Measurements from ENCODE around the gene PCBP4. TPM values are rescaled to one million over a fixed set of nuclear protein-coding genes. Genes with fewer than 3 reads are reported as not detected.

Gene PCBP4
- total and polyA plus RNA-seq, 8 donors, result 29.7 to 58.0 (median 45.6) TPM

DNA sequence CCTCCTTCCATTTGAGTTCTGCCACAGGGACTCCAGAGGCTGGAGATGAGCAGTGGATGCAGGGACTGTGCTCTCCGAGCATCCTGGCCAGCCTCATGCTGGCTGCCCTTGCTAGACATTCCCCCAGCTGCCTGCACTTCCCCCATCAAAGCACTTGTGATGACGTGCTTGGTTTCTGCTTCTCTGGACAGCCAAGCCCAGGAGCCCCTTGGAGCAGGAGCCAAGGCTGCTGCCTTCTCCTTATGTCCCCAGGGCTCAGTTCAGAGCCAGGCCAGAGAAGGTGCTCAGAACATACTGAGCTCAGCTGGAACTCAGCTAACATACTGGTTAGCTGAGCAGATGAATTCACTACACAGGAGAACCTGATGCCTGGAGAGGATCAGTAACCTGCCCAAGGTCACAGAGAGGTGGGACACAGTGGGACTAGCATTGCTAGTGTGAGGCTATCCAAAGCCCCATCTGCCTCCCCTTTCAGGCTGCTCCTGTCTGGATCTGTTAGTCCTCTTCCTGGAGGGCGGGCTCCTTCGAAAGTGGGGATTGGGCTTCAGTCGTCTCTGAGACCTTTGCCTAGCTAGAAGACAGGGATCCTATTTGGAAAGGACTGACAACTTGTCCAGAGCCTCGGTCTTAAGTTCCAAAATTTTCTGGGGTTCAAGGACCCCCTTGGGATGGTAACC, 4.3 kb downstream of the PCBP4 start:
- TF ChIP-seq, protein P1, sequence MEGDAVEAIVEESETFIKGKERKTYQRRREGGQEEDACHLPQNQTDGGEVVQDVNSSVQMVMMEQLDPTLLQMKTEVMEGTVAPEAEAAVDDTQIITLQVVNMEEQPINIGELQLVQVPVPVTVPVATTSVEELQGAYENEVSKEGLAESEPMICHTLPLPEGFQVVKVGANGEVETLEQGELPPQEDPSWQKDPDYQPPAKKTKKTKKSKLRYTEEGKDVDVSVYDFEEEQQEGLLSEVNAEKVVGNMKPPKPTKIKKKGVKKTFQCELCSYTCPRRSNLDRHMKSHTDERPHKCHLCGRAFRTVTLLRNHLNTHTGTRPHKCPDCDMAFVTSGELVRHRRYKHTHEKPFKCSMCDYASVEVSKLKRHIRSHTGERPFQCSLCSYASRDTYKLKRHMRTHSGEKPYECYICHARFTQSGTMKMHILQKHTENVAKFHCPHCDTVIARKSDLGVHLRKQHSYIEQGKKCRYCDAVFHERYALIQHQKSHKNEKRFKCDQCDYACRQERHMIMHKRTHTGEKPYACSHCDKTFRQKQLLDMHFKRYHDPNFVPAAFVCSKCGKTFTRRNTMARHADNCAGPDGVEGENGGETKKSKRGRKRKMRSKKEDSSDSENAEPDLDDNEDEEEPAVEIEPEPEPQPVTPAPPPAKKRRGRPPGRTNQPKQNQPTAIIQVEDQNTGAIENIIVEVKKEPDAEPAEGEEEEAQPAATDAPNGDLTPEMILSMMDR (IDR thresholded peaks at IDR 0.05), result no peak
- Histone ChIP-seq H3K9me3 (no peaks in the 10 kb centered on the region), H3K27ac (no peak overlapping the region), H3K36me3 (peaks cover 0 to 24% of the 10 kb centered on the region in 2 donors), H3K4me3 (no peak overlapping the region), H3K27me3 (peaks cover 0 to 22% of the 10 kb centered on the region in 2 donors), H3K4me1 (peaks cover 6 to 16% of the 10 kb centered on the region in 2 donors)
- no peak for ATAC-seq
- intact Hi-C loops (cut with DNase I), result no loop called here
- DNase-seq, result peak in 1 of 4 donors; percentile 44

DNA sequence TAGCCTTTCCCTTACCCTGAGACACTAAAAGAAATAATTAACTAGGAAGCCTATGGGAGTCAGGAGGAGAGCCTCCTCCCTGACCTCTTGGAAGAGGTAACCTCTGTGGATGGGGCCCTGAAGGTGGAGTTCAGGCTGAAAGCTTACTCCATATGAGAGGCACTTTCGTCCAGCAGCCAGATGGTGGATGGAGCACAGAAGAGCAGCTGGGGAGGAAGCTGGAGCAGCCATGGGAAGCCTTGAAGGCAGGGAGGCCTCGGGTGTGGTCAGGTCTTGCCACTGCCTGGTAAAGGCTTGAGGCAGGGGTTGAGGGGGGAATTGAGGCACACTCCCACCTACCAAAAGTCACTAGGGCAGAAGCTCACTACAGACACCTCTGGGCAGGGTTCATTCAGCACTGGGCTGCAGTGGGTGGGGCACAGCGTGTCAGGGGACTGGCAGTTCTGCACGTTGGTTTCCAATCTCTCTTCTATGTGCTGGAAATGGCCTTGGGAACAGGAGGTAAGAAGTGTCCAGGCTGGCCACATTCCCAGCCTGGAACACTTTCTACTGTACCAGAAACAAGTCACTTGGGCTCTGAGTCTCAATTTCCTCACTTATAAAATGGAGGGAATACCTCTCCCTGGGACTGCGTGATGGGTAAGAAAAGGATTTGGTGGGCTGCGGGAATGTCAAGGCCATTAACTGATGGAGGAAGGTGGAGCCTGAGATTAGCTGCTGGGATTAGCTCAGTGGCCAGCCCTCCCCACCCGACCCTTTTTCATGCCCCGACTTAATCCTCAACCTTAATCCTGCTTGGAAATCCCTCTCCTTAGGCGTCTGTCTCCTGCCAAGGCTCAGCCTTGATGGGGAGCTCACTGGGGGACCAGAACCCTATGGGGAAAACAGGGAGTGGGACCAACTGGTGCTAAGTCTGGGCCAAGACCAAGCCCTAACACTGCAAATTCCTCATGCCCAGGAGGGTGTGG, 5.4 kb downstream of the PCBP4 start:
- ATAC-seq, result no peak
- peak in 1 of 4 donors; percentile 23 for DNase-seq
- Histone ChIP-seq H3K4me1 (peaks cover 6 to 8% of the 10 kb centered on the region in 2 donors), H3K9me3 (no peaks in the 10 kb centered on the region), H3K36me3 (peaks cover 0 to 30% of the 10 kb centered on the region in 2 donors), H3K27me3 (peaks cover 0 to 15% of the 10 kb centered on the region in 2 donors), H3K4me3 (no peak overlapping the region), H3K27ac (no peak overlapping the region)
- intact Hi-C loops (cut with DNase I), result no loop called here
- TF ChIP-seq, protein P1 (IDR thresholded peaks at IDR 0.05), result no peak

DNA sequence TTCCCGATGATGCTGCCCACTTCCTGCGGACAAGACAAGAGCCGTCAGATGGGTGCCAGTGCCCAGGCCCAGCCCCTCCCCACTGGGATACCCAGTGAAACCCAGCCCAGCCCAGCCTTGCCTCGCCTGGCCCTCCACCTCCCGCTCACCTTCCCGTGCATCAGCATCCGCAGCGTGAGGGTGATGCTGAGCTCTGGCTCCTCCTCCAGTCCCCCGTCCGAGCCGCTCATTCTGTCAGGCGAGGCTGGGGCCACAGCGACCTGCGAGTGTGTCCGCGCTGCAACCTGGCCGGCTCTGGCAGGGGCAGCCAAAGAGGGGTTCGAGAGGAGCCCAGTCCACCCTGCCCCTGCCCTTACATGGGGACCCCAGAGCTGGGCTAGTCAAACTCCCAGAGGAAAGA, 6.2 kb downstream of the PCBP4 start:
- Histone ChIP-seq H3K4me3 (no peak overlapping the region), H3K36me3 (peaks cover 0 to 30% of the 10 kb centered on the region in 2 donors), H3K9me3 (no peaks in the 10 kb centered on the region), H3K27ac (no peak overlapping the region), H3K27me3 (peaks cover 0 to 15% of the 10 kb centered on the region in 2 donors), H3K4me1 (peaks cover 6 to 9% of the 10 kb centered on the region in 2 donors)
- TF ChIP-seq, protein P1 (IDR thresholded peaks at IDR 0.05), result no peak
- ATAC-seq (no peak), DNase-seq (peak in 1 of 4 donors; percentile 76)
- intact Hi-C loops (cut with DNase I), result no loop called here

DNA sequence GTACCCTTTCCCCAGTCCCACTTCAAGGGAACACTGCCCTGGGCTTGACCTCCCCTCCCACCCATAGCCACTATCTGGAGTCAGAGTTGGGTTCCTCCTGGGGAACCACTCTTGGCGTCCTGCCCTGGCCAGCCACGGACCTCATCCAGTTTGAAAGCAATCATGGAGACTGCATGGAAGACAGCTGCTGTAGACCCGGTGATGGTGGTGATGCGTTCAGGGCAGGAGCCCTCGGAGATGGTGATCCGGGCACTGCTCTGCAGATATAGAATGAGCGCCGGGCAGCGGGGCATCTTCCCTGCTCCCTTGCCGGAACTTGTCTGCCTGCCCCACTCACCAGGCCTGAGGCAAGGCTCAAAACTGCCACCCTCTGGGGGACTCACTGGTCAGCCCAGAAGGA, 6.9 kb downstream of the PCBP4 start:
- H3K27me3 ChIP-seq, result peaks cover 0 to 17% of the 10 kb centered on the region in 2 donors
- no peak overlapping the region for H3K27ac ChIP-seq
- DNase-seq (peak in 1 of 4 donors; percentile 53), ATAC-seq (no peak)
- H3K4me3 ChIP-seq, result no peak overlapping the region
- intact Hi-C loops (cut with DNase I), result no loop called here
- peaks cover 6 to 15% of the 10 kb centered on the region in 2 donors for H3K4me1 ChIP-seq
- TF ChIP-seq, protein P1 (IDR thresholded peaks at IDR 0.05), result no peak
- peaks cover 0 to 30% of the 10 kb centered on the region in 2 donors for H3K36me3 ChIP-seq
- no peaks in the 10 kb centered on the region for H3K9me3 ChIP-seq

DNA sequence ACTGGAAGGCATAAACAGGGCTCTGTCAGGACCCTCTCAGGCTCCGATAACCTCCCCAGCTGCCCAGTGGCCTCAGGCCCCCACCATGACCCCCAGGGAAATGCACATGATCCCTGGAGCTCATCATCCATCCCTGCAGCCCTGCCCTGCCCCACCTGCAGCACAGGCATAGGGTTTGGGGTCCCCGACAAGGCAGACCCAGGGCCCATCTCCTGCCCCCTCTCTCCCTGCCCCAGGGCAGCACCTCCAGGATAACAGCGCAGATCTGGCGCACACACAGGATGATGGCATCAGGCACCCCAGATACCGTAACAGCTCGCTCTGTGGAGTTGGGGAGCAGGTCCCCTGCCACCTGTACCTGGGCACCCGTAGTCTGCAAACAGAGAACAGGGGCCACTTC, 7.6 kb downstream of the PCBP4 start:
- H3K9me3 ChIP-seq, result no peaks in the 10 kb centered on the region
- H3K36me3 ChIP-seq, result peaks cover 0 to 30% of the 10 kb centered on the region in 2 donors
- DNase-seq, result peak in 1 of 4 donors; percentile 28
- peaks cover 6 to 21% of the 10 kb centered on the region in 2 donors for H3K4me1 ChIP-seq
- TF ChIP-seq, protein P1 (IDR thresholded peaks at IDR 0.05), result no peak
- no peak overlapping the region for H3K4me3 ChIP-seq
- H3K27ac ChIP-seq, result no peak overlapping the region
- ATAC-seq, result no peak
- intact Hi-C loops (cut with DNase I), result no loop called here
- H3K27me3 ChIP-seq, result peaks cover 0 to 25% of the 10 kb centered on the region in 2 donors

All from left lung (tissue), 10 donors.